CD4-positive, alpha-beta memory T cell (primary cell): ENCODE data around the gene PTPRM. TPM values are rescaled to one million over a fixed set of nuclear protein-coding genes. Genes with fewer than 3 reads are reported as not detected.

Experiments used
- CTCF ChIA-PET: fragments of 350-600 bp; sonication (Branson Sonifier 250); formaldehyde crosslinking; loops from one replicate; lab custom pipeline; 2021; ENCODE audit warnings: inconsistent platforms; ENCODE audit not compliant: partially characterized antibody; lab: Charles Lee
- POLR2A ChIA-PET: fragments of 350-600 bp; sonication (Branson Sonifier 250); formaldehyde crosslinking; loops from one replicate; lab custom pipeline; 2021; ENCODE audit not compliant: partially characterized antibody; lab: Charles Lee
- DNase-seq, 5 donors: peaks; one replicate each; pipeline versions ENCODE4 v3.0.0 to v3.0.0-alpha.2; 2020 to 2022; ENCODE audit warnings: mixed read lengths in 1 of 5
- H3K27ac ChIP-seq: one replicate; pipeline ENCODE4 v1.7.0; 2013; ENCODE audit warnings: low read depth, low read length
- H3K27me3 ChIP-seq: 2 replicates; pipeline ENCODE4 v1.7.0; 2013; ENCODE audit warnings: mild to moderate bottlenecking, low read length, moderate library complexity; ENCODE audit not compliant: insufficient read depth
- H3K36me3 ChIP-seq: 2 replicates; pipeline ENCODE4 v1.7.0; 2013; ENCODE audit warnings: mild to moderate bottlenecking, low read length, moderate library complexity; ENCODE audit not compliant: insufficient read depth
- H3K4me1 ChIP-seq: 2 replicates; pipeline ENCODE4 v1.7.0; 2013; ENCODE audit warnings: mild to moderate bottlenecking, low read length, moderate library complexity; ENCODE audit not compliant: insufficient read depth
- H3K4me3 ChIP-seq, 2 donors: one replicate each; pipeline ENCODE4 v1.7.0; 2013; ENCODE audit warnings: low read length in 2 of 2, mild to moderate bottlenecking in 1 of 2
- H3K9me3 ChIP-seq, 2 donors: one replicate each; pipeline ENCODE4 v1.7.0; 2013; ENCODE audit warnings: low read length in 2 of 2, control low read depth in 1 of 2; ENCODE audit not compliant: control insufficient read depth in 1 of 2
- H3K27ac Mint-ChIP-seq, 7 donors: one replicate each; pipeline ENCODE4 v1.8.0; 2020 to 2021; ENCODE audit warnings: mixed read lengths in 7 of 7, mild to moderate bottlenecking in 6 of 7, inconsistent platforms in 3 of 7, moderate library complexity in 3 of 7
- H3K27me3 Mint-ChIP-seq, 2 donors: one replicate each; pipeline ENCODE4 v1.8.0; 2020 to 2021; ENCODE audit warnings: mixed read lengths in 2 of 2
- H3K36me3 Mint-ChIP-seq, 2 donors: one replicate each; pipeline ENCODE4 v1.8.0; 2020 to 2021; ENCODE audit warnings: mixed read lengths in 2 of 2, inconsistent platforms in 1 of 2, mild to moderate bottlenecking in 1 of 2
- H3K4me1 Mint-ChIP-seq, 4 donors: one replicate each; pipeline ENCODE4 v1.8.0; 2020 to 2021; ENCODE audit warnings: mixed read lengths in 4 of 4, mild to moderate bottlenecking in 1 of 4
- H3K4me3 Mint-ChIP-seq, 8 donors: one replicate each; pipeline ENCODE4 v1.8.0; 2020 to 2021; ENCODE audit warnings: mixed read lengths in 8 of 8, mild to moderate bottlenecking in 7 of 8, moderate library complexity in 6 of 8, inconsistent platforms in 3 of 8
- H3K9me3 Mint-ChIP-seq, 8 donors: one replicate each; pipeline ENCODE4 v1.8.0; 2020 to 2021; ENCODE audit warnings: mixed read lengths in 8 of 8, mild to moderate bottlenecking in 5 of 8, inconsistent platforms in 3 of 8, moderate library complexity in 1 of 8
- intact Hi-C: fragments of 100-400 bp; cut with micrococcal nuclease; formaldehyde crosslinking; loops from one replicate; pipeline ENCODE4 v1.15.1; 2023
- polyA plus RNA-seq, 2 donors: library from polyadenylated mRNA; unstranded; fragments of 300-500 nt; fragmentation: Illumina TruSeq; gene quantifications; one replicate each; pipeline ENCODE4 v1.2.3, GENCODE V29; 2021
- total RNA-seq, 2 experiments: library from RNA; stranded (reverse); gene quantifications; one replicate each; pipeline ENCODE4 v1.2.3, GENCODE V29; 2021

The PTPRM gene
- total and polyA plus RNA-seq, 4 experiments from 2014 or later, result 6.7 to 20.1 (median 12.9) TPM

DNA sequence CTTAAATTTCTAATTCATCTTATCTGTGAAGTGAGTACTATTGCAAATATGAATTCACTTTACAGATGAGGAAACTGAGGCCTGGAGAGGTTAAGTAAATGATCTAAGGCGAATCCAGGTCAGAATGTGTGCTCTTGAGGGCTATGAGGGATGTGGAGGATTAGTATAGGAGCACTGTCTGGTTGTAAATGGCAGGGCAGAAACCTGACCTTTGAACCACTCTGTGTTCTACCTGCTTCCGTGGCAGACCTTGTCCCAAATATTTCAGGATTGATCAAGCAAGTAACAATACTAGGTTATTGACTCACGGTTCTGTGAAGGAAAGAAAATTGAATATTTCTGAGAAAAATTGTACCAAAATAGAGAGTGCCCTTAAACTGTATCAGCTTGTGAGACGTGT is 74.7 kb downstream of the PTPRM start:
- Mint-ChIP-seq H3K4me3 (no peak overlapping the region), H3K27ac (no peak overlapping the region), H3K36me3 (no peaks in the 10 kb centered on the region), H3K9me3 (peaks cover 0 to 5% (median 0%) of the 10 kb centered on the region in 8 donors), H3K4me1 (no peaks in the 10 kb centered on the region), H3K27me3 (no peaks in the 10 kb centered on the region)
- Histone ChIP-seq H3K27ac (no peak overlapping the region), H3K4me3 (no peak overlapping the region), H3K9me3 (no peaks in the 10 kb centered on the region), H3K36me3 (no peaks in the 10 kb centered on the region), H3K27me3 (no peaks in the 10 kb centered on the region), H3K4me1 (no peaks in the 10 kb centered on the region)
- ChIA-PET CTCF (no interaction called here), POLR2A (interaction anchor here (0.8 kb wide), 1 partner anchor 14 kb away, joined by 3 read pairs; no protein-coding TSS in a partner anchor)
- intact Hi-C loops, result no loop called here
- no peak for DNase-seq

DNA sequence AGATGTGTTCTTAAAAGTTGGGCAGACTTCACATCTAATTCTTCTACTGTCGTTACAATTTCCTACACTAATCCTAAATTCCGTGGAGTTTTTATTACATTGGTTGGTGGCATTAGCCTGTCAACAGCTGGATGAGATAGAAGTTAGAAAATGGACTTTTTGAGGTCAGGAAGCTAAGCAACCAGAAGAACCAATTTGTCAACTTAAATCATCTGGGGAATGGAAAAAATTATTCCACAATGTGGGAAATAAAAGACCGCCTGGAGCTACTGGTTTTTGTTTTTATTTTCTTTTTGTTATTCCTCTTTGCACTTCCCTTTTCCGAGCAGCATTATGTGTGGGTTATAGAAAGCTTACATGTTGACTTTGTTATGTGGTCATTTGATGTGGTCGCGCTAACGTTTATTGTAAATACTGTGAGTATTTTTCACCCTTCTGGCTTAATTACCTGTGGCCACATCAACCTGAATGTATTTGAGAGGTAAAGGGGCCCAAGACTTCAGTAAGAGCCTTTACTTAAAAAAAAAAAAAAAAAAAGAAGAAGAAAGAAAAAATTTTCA is 75.3 kb downstream of the PTPRM start:
- CTCF ChIA-PET, result no interaction called here
- Mint-ChIP-seq H3K36me3 (no peaks in the 10 kb centered on the region), H3K4me3 (no peak overlapping the region)

DNA sequence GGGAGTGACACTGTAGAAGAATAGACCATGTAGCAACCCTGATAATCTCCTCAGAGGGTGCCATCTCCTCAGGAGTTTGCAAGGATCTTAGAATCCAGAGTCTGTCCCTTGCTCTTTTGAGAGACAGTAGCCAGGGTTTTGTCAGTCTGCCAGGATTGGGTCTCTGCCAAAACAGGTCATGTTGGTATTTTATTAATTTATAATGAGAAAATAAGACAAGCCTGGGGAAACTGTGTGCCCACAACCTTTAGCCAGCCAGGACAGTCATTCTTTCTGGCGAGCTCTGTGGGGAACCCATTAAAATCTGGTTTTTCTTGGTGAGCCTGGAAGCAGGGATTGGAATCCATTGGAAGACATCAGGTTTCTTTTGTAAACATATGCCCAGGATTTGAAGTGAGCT is 78.6 kb downstream of the PTPRM start:
- ChIA-PET CTCF (no interaction called here), POLR2A (no interaction called here)
- intact Hi-C loops, result no loop called here
- Mint-ChIP-seq H3K4me3 (no peak overlapping the region), H3K27ac (no peak overlapping the region), H3K4me1 (no peaks in the 10 kb centered on the region), H3K36me3 (no peaks in the 10 kb centered on the region), H3K9me3 (peaks cover 0 to 8% (median 3%) of the 10 kb centered on the region in 8 donors), H3K27me3 (no peaks in the 10 kb centered on the region)
- Histone ChIP-seq H3K36me3 (no peaks in the 10 kb centered on the region), H3K4me1 (no peaks in the 10 kb centered on the region), H3K9me3 (no peaks in the 10 kb centered on the region), H3K27me3 (no peaks in the 10 kb centered on the region), H3K4me3 (no peak overlapping the region), H3K27ac (no peak overlapping the region)
- no peak for DNase-seq

More for the DNA sequence above, 75.3 kb downstream of the PTPRM start:
- DNase-seq, result no peak
- intact Hi-C loops, result no loop called here
- no peaks in the 10 kb centered on the region for H3K27me3 Mint-ChIP-seq
- no peaks in the 10 kb centered on the region for H3K9me3 ChIP-seq
- POLR2A ChIA-PET, result interaction anchor here (0.8 kb wide), 1 partner anchor 15 kb away, joined by 3 read pairs; no protein-coding TSS in a partner anchor
- H3K4me1 ChIP-seq, result no peaks in the 10 kb centered on the region
- H3K9me3 Mint-ChIP-seq, result peaks cover 0 to 5% (median 0%) of the 10 kb centered on the region in 8 donors
- no peaks in the 10 kb centered on the region for H3K4me1 Mint-ChIP-seq
- no peaks in the 10 kb centered on the region for H3K36me3 ChIP-seq
- H3K27ac Mint-ChIP-seq, result no peak overlapping the region
- no peaks in the 10 kb centered on the region for H3K27me3 ChIP-seq
- no peak overlapping the region for H3K4me3 ChIP-seq
- no peak overlapping the region for H3K27ac ChIP-seq

DNA sequence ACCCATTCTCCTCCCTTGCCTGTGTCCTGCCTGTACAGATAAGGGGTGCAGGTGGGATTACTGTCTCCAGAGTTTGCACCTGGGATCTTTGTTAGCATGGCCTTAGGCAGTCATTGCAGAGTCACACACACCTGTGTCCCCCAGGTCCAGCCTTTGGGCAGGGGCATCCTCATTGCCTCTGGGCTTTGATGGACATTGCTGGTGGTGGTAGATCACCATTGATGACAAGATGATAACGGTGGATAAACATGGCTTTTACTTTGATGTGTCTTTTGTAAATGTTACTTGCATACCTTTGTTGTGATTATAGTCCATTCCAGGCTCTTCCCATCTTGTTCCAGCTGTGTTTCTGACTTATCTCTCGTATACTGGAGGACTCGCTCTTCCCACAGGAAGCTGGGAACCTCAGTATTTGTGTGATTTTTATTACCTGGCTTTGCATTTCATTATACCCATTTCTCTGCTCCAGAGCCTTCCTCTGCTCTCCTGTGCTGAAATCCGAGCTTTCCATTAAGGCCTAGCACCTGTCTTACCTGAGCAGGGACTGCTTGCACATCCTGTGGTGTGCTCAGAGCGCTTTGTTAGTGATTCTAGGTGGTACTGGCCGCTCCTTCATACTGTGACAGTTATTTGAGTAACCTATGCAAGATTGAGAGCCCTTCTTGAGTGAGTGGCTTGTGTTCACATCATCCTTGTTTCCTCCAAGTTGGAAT is 79.2 kb downstream of the PTPRM start:
- Mint-ChIP-seq H3K9me3 (peaks cover 0 to 10% (median 3%) of the 10 kb centered on the region in 8 donors), H3K4me3 (no peak overlapping the region), H3K36me3 (no peaks in the 10 kb centered on the region), H3K27ac (no peak overlapping the region), H3K27me3 (no peaks in the 10 kb centered on the region), H3K4me1 (no peaks in the 10 kb centered on the region)
- DNase-seq, result no peak
- H3K4me1 ChIP-seq, result no peaks in the 10 kb centered on the region
- no peak overlapping the region for H3K4me3 ChIP-seq
- CTCF ChIA-PET, result no interaction called here
- intact Hi-C loops, result no loop called here
- H3K27ac ChIP-seq, result no peak overlapping the region
- POLR2A ChIA-PET, result no interaction called here
- no peaks in the 10 kb centered on the region for H3K36me3 ChIP-seq
- H3K9me3 ChIP-seq, result no peaks in the 10 kb centered on the region
- no peaks in the 10 kb centered on the region for H3K27me3 ChIP-seq

DNA sequence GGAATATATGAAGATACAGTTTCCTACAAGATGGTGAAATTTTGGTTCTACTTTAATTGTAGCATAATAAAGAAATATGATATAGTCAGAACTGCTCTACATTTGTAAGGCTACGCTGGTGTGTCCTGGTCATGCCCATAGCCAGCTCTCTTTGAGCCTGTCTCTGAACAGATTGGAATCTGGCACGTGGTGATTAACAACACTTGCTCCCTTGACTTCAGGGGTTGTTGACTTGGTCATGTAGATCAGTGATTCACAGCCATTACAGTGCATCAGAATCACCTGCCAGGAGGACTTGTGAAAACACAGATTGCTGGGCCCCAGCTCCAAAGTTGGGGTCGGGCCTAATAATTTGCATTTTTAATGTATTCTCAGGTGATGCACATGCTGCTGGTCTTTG is 80.4 kb downstream of the PTPRM start:
- H3K9me3 ChIP-seq, result no peaks in the 10 kb centered on the region
- no peaks in the 10 kb centered on the region for H3K27me3 Mint-ChIP-seq
- H3K27me3 ChIP-seq, result no peaks in the 10 kb centered on the region
- no peaks in the 10 kb centered on the region for H3K4me1 Mint-ChIP-seq
- no peak overlapping the region for H3K27ac Mint-ChIP-seq
- intact Hi-C loops, result no loop called here
- H3K4me3 Mint-ChIP-seq, result no peak overlapping the region
- H3K36me3 ChIP-seq, result no peaks in the 10 kb centered on the region
- DNase-seq, result no peak
- ChIA-PET POLR2A (no interaction called here), CTCF (no interaction called here)
- no peaks in the 10 kb centered on the region for H3K4me1 ChIP-seq
- no peaks in the 10 kb centered on the region for H3K36me3 Mint-ChIP-seq
- no peak overlapping the region for H3K4me3 ChIP-seq
- no peak overlapping the region for H3K27ac ChIP-seq
- peaks cover 0 to 10% (median under 1%) of the 10 kb centered on the region in 8 donors for H3K9me3 Mint-ChIP-seq

DNA sequence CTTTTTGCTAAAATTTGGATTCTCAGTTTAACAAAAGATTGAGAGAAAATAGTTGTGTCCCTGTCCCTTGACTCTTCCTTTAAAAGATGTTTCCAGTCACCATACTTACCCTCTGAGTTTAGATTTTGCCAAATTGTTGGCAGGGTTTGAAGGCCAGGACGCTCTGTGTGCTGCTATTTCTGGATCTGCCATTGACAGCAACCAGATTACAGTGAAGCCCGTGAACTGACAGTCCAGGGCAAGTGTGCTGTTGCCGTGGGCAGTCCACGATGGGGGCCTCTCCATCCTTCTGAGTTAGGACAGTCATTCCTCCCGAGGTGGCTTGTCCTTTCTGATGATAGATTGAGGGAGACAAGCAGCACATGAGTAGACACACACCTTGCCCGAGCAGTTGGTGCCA is 89.9 kb downstream of the PTPRM start:
- Histone ChIP-seq H3K4me3 (no peak overlapping the region), H3K27me3 (no peaks in the 10 kb centered on the region), H3K9me3 (no peaks in the 10 kb centered on the region), H3K36me3 (no peaks in the 10 kb centered on the region), H3K27ac (no peak overlapping the region), H3K4me1 (no peaks in the 10 kb centered on the region)
- Mint-ChIP-seq H3K27me3 (no peaks in the 10 kb centered on the region), H3K36me3 (no peaks in the 10 kb centered on the region), H3K9me3 (peaks cover 0 to 5% (median under 1%) of the 10 kb centered on the region in 8 donors), H3K27ac (no peak overlapping the region), H3K4me3 (no peak overlapping the region), H3K4me1 (no peaks in the 10 kb centered on the region)
- no peak for DNase-seq
- ChIA-PET CTCF (no interaction called here), POLR2A (no interaction called here)
- intact Hi-C loops, result no loop called here

DNA sequence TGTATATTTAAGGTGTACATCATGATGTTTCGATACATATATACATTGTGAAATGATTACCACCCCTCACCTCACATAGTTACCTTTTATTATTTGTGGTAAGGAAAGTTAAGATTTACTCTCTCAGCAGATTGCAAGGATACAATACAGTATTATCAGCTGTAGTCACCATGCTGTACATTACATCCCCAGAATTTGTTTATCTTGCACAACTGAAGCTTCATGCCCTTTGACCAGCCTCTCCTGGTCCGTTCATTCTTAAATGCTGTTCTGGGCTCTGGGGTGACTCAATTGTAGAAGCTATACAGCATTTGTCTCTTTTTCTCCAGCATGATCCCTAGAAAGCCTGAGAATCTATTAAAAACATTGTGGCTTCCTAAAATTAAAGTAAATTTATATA is 90.8 kb downstream of the PTPRM start:
- no peaks in the 10 kb centered on the region for H3K4me1 ChIP-seq
- no peaks in the 10 kb centered on the region for H3K4me1 Mint-ChIP-seq
- CTCF ChIA-PET, result no interaction called here
- H3K9me3 ChIP-seq, result no peaks in the 10 kb centered on the region
- intact Hi-C loops, result no loop called here
- no peak overlapping the region for H3K4me3 Mint-ChIP-seq
- no peaks in the 10 kb centered on the region for H3K27me3 ChIP-seq
- no peak overlapping the region for H3K27ac Mint-ChIP-seq
- H3K9me3 Mint-ChIP-seq, result peaks cover 0 to 5% (median under 1%) of the 10 kb centered on the region in 8 donors
- no peaks in the 10 kb centered on the region for H3K36me3 Mint-ChIP-seq
- DNase-seq, result no peak
- no peak overlapping the region for H3K27ac ChIP-seq
- H3K36me3 ChIP-seq, result no peaks in the 10 kb centered on the region
- POLR2A ChIA-PET, result no interaction called here
- no peak overlapping the region for H3K4me3 ChIP-seq
- no peaks in the 10 kb centered on the region for H3K27me3 Mint-ChIP-seq
